A549 (cell line): ENCODE data around the gene SUSD3.

Experiments used
- EP300 ChIP-seq, 2 experiments: fragments of >200 bp; sonication (Bioruptor Twin); formaldehyde crosslinking; IDR thresholded peaks; 2 replicates in 1 of 2; 3 replicates in 1 of 2; pipeline ENCODE4 v1.6.1; 2016 to 2017
- TF ChIP-seq, protein P1 (sequence below): fragments of >200 bp; sonication (Bioruptor Twin); formaldehyde crosslinking; IDR thresholded peaks from 3 replicates; pipeline ENCODE4 v1.5.1; 2016

DNA sequence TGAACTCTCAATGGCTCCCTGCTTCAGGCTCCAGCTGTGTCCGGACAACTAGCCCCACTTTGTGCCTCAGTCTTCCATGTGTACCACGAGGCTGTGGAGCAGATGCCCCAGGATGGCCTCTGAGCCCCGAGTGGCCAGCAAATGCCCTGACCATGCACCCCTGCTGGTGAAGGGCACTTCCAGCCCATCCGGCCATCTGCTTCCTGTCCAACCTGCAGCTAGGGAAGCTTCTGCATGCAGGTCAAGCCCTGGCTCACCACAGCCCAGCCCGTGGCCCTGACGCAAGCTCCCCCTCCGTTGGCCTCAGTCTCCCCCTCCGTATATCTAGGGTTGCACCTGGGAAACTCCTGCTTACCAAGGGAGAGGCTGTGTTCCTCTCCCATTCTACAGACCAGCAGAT lies 70.8 kb downstream of the SUSD3 start:
- TF ChIP-seq, protein P1, sequence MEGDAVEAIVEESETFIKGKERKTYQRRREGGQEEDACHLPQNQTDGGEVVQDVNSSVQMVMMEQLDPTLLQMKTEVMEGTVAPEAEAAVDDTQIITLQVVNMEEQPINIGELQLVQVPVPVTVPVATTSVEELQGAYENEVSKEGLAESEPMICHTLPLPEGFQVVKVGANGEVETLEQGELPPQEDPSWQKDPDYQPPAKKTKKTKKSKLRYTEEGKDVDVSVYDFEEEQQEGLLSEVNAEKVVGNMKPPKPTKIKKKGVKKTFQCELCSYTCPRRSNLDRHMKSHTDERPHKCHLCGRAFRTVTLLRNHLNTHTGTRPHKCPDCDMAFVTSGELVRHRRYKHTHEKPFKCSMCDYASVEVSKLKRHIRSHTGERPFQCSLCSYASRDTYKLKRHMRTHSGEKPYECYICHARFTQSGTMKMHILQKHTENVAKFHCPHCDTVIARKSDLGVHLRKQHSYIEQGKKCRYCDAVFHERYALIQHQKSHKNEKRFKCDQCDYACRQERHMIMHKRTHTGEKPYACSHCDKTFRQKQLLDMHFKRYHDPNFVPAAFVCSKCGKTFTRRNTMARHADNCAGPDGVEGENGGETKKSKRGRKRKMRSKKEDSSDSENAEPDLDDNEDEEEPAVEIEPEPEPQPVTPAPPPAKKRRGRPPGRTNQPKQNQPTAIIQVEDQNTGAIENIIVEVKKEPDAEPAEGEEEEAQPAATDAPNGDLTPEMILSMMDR: no peak
- no peak for TF ChIP-seq EP300 (IDR thresholded peaks at IDR 0.05)
